Keratinocyte (primary cell): ENCODE data around the gene CHID1. TPM values are rescaled to one million over a fixed set of nuclear protein-coding genes. Genes with fewer than 3 reads are reported as not detected.

Experiments
- DNase-seq: peaks from one replicate; pipeline ENCODE4 v3.0.0-alpha.2; 2011; ENCODE audit warnings: low read depth, missing footprints, low spot score
- FAIRE-seq: peaks from 2 replicates; lab custom pipeline; 2011; peaks lifted over from hg19 to GRCh38; lab: Jason Lieb, UNC
- H2AFZ ChIP-seq: 2 replicates; pipeline ENCODE4 v1.6.0; 2012; ENCODE audit warnings: low read length, control low read depth, inconsistent platforms; ENCODE audit not compliant: control insufficient read depth
- H3K27ac ChIP-seq: 2 replicates; pipeline ENCODE4 v1.5.1; 2011; ENCODE audit warnings: low read length; ENCODE audit not compliant: control insufficient read depth, insufficient read depth
- H3K27me3 ChIP-seq: 3 replicates; pipeline ENCODE4 v1.6.0; 2011; ENCODE audit warnings: low read length; ENCODE audit not compliant: control insufficient read depth, insufficient read depth; ENCODE audit errors: extremely low read depth
- H3K36me3 ChIP-seq, 2 experiments: 2 replicates in 1 of 2; 3 replicates in 1 of 2; pipeline ENCODE4 v1.5.1; 2011; ENCODE audit warnings: low read length in 2 of 2, mild to moderate bottlenecking in 1 of 2; ENCODE audit not compliant: control insufficient read depth in 2 of 2, insufficient read depth in 2 of 2; ENCODE audit errors: extremely low read depth in 1 of 2
- H3K4me1 ChIP-seq: 3 replicates; pipeline ENCODE4 v1.5.1; 2011; ENCODE audit warnings: low read length; ENCODE audit not compliant: control insufficient read depth, insufficient read depth; ENCODE audit errors: extremely low read depth
- H3K4me2 ChIP-seq: 3 replicates; pipeline ENCODE4 v1.6.0; 2011; ENCODE audit warnings: low read depth, low read length; ENCODE audit not compliant: control insufficient read depth, insufficient read depth; ENCODE audit errors: extremely low read depth
- H3K4me3 ChIP-seq, 3 experiments: fragments of 200-600 bp in 1 of 3; sonication (generic) in 1 of 3; 2 replicates in 2 of 3; 3 replicates in 1 of 3; pipeline ENCODE4 v1.5.1; 2011 to 2016; ENCODE audit warnings: low read length in 3 of 3, mild to moderate bottlenecking in 3 of 3, control low read depth in 2 of 3, inconsistent platforms in 1 of 3, low read depth in 1 of 3, mixed read lengths in 1 of 3, mixed run types in 1 of 3, moderate library complexity in 1 of 3; ENCODE audit not compliant: control insufficient read depth in 2 of 3, insufficient read depth in 2 of 3; ENCODE audit errors: extremely low read depth in 1 of 3
- H3K79me2 ChIP-seq: 2 replicates; pipeline ENCODE4 v1.6.0; 2012; ENCODE audit warnings: low read length; ENCODE audit not compliant: control insufficient read depth, insufficient read depth
- H3K9ac ChIP-seq: 3 replicates; pipeline ENCODE4 v1.6.0; 2011; ENCODE audit warnings: low read length; ENCODE audit not compliant: control insufficient read depth, insufficient read depth; ENCODE audit errors: extremely low read depth
- H3K9me1 ChIP-seq: 3 replicates; pipeline ENCODE4 v1.6.0; 2011; ENCODE audit warnings: low read length; ENCODE audit not compliant: control insufficient read depth, insufficient read depth; ENCODE audit errors: extremely low read depth
- H3K9me3 ChIP-seq: 2 replicates; pipeline ENCODE4 v1.5.1; 2012; ENCODE audit warnings: low read depth, low read length; ENCODE audit not compliant: control insufficient read depth
- H4K20me1 ChIP-seq: 3 replicates; pipeline ENCODE4 v1.6.0; 2011; ENCODE audit warnings: low read length; ENCODE audit not compliant: control insufficient read depth, insufficient read depth; ENCODE audit errors: extremely low read depth
- EZH2 ChIP-seq: IDR thresholded peaks from one replicate; pipeline ENCODE4 v1.6.1; 2012; ENCODE audit warnings: inconsistent platforms, mild to moderate bottlenecking, low read length, moderate library complexity
- dilution Hi-C: fragments of 300-500 bp; cut with MboI; formaldehyde crosslinking; loops from one replicate; pipeline ENCODE4 v1.7.0; 2020; ENCODE audit warnings: low sequenced_read_pairs; ENCODE audit not compliant: extremely low pct_ligation_motif_present
- polyA plus RNA-seq, 5 experiments: library from polyadenylated mRNA; depleted of rRNA in 3 of 5; stranded (reverse) in 3 of 5; stranded (forward) in 1 of 5; unstranded in 1 of 5; fragments of >200 nt; gene quantifications; 1 replicate in 1 of 5; 2 replicates in 3 of 5; 3 replicates in 1 of 5; pipeline versions ENCODE4 v1.2.1 to v1.2.3, GENCODE V29; 2011 to 2012; ENCODE audit warnings: missing spikeins in 2 of 5, low read depth in 1 of 5, low replicate concordance in 1 of 5
- TF ChIP-seq, protein P1 (sequence below), 3 experiments: IDR thresholded peaks in 1 of 3; conservative IDR thresholded peaks in 1 of 3; optimal IDR thresholded peaks in 1 of 3; 2 replicates in 2 of 3; 3 replicates in 1 of 3; pipeline versions ENCODE3 to v1.5.1; 2011; ENCODE audit warnings: low read length in 3 of 3, mild to moderate bottlenecking in 3 of 3, moderate library complexity in 2 of 3, control low read depth in 1 of 3, inconsistent platforms in 1 of 3; ENCODE audit not compliant: insufficient read depth in 2 of 3; ENCODE audit errors: extremely low read depth in 1 of 3

Gene CHID1
- polyA plus RNA-seq, 1 donor (not counting 4 experiments of a cell fraction or from before 2014, with no cell fraction given): 23.0 TPM

DNA sequence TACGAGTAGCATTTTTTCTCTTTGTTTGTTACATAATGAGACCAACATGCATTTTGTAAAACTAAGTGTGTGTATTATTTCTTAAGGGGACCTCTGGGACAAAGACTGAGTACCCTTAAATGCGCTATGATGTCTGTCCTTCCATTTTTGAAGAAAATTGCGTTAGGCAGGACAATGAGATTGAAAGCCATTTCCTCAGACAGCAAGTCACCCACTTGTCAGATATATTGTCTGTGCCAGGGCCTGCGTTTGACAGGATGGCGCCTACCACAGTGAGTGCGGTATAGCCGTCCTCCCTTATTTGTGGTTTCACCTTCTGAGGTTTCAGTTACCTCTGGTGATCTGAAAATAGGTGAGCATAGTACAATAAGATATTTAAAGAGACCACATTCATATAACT lies 17.3 kb upstream of the CHID1 start:
- H3K4me2 ChIP-seq: no peak overlapping the region
- H3K27me3 ChIP-seq: no peaks in the 10 kb centered on the region
- FAIRE-seq (no peak), DNase-seq (no peak)
- H3K4me1 ChIP-seq: peaks cover 10% of the 10 kb centered on the region
- TF ChIP-seq, protein P1, sequence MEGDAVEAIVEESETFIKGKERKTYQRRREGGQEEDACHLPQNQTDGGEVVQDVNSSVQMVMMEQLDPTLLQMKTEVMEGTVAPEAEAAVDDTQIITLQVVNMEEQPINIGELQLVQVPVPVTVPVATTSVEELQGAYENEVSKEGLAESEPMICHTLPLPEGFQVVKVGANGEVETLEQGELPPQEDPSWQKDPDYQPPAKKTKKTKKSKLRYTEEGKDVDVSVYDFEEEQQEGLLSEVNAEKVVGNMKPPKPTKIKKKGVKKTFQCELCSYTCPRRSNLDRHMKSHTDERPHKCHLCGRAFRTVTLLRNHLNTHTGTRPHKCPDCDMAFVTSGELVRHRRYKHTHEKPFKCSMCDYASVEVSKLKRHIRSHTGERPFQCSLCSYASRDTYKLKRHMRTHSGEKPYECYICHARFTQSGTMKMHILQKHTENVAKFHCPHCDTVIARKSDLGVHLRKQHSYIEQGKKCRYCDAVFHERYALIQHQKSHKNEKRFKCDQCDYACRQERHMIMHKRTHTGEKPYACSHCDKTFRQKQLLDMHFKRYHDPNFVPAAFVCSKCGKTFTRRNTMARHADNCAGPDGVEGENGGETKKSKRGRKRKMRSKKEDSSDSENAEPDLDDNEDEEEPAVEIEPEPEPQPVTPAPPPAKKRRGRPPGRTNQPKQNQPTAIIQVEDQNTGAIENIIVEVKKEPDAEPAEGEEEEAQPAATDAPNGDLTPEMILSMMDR (optimal IDR thresholded peaks at IDR 0.05 in 1 of 3, IDR thresholded peaks at IDR 0.05 in 1 of 3, conservative IDR thresholded peaks at IDR 0.05 in 1 of 3; ENCODE audit: extremely low read depth in 1 of 3, insufficient read depth in 2 of 3, low read length in 3 of 3): no peak
- no peak for TF ChIP-seq EZH2
- no peak overlapping the region for H2AFZ ChIP-seq
- no peak overlapping the region for H3K9ac ChIP-seq
- H3K27ac ChIP-seq: no peak overlapping the region
- dilution Hi-C loops: no loop called here
- H4K20me1 ChIP-seq: peaks cover 3% of the 10 kb centered on the region
- no peaks in the 10 kb centered on the region for H3K9me3 ChIP-seq
- peaks cover 9 to 16% of the 10 kb centered on the region in 2 experiments for H3K36me3 ChIP-seq
- H3K4me3 ChIP-seq: no peak overlapping the region
- peaks cover 61% of the 10 kb centered on the region for H3K79me2 ChIP-seq
- H3K9me1 ChIP-seq: peaks cover 5% of the 10 kb centered on the region

DNA sequence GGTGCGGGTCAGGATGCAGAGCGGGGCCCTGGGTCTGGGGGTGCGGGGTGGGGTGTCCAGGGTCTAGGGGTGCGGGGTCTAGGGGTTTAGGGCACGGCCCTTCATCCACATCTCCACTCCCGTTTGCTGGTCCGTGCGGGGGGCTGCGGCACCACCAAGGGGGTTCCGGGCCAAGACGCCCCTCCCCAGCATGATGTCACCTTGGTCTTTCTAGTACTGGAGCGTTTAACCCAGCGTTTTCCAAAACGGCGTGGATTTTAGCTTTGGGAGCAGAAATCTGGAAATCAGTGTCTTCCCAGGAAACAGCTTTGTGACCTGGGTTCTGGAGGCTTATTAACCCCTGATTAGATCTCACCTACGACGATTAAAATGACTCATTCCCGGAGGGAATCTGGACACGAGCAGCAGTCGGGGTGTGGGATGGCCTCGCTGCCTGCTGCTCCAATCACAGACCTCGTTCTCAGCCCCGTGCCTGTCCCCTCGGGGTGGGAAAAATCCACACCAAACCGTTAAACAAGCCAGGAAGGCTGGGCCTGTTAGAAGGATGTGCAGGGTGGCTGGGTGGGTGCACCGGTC lies 15.8 kb upstream of the CHID1 start:
- Histone ChIP-seq H3K9ac (peak overlapping the region; percentile 53), H3K4me3 (peak overlapping the region; percentile 41 to 65 (median 64)), H3K79me2 (peaks cover 48% of the 10 kb centered on the region), H2AFZ (no peak overlapping the region), H3K4me2 (peak overlapping the region; percentile 58), H3K36me3 (peaks cover 9 to 16% of the 10 kb centered on the region in 2 experiments), H3K27me3 (no peaks in the 10 kb centered on the region), H3K27ac (peak overlapping the region; percentile 2), H3K9me3 (no peaks in the 10 kb centered on the region), H3K4me1 (peaks cover 10% of the 10 kb centered on the region), H4K20me1 (peaks cover 3% of the 10 kb centered on the region), H3K9me1 (peaks cover 5% of the 10 kb centered on the region)
- no peak for TF ChIP-seq EZH2
- TF ChIP-seq, protein P1 (optimal IDR thresholded peaks at IDR 0.05 in 1 of 3, IDR thresholded peaks at IDR 0.05 in 1 of 3, conservative IDR thresholded peaks at IDR 0.05 in 1 of 3; ENCODE audit: extremely low read depth in 1 of 3, insufficient read depth in 2 of 3, low read length in 3 of 3): no peak
- DNase-seq: no peak
- dilution Hi-C loops: no loop called here
- FAIRE-seq: peak; percentile 80
